Activated B cell treated with CpG ODN at 0.5 μM for 24 hours (primary cell): ENCODE results near the gene TSPAN9. TPM values are rescaled to one million over a fixed set of nuclear protein-coding genes. Genes with fewer than 3 reads are reported as not detected.

ENCODE experiments used
- ATAC-seq: fragments of 200-7000 bp; cut with Tn5 transposase; one replicate; pipeline ENCODE4 v1.10.0; 2021; ENCODE audit warnings: low read depth, mild to moderate bottlenecking, moderate library complexity
- CTCF ChIA-PET: fragments of 350-600 bp; sonication (Branson Sonifier 250); formaldehyde crosslinking; loops from one replicate; lab custom pipeline; 2021; ENCODE audit warnings: antibody characterized with exemption; lab: Charles Lee
- POLR2A ChIA-PET: fragments of 350-600 bp; sonication (Branson Sonifier 250); formaldehyde crosslinking; loops from one replicate; lab custom pipeline; 2021; ENCODE audit warnings: antibody characterized with exemption; lab: Charles Lee
- DNase-seq: peaks from one replicate; pipeline ENCODE4 v3.0.0; 2022
- H3K27ac Mint-ChIP-seq: one replicate; pipeline ENCODE4 v1.8.0; 2020; ENCODE audit warnings: mixed read lengths
- H3K27me3 Mint-ChIP-seq: one replicate; pipeline ENCODE4 v1.8.0; 2021; ENCODE audit warnings: mixed read lengths
- H3K36me3 Mint-ChIP-seq: one replicate; pipeline ENCODE4 v1.8.0; 2021; ENCODE audit warnings: low read depth, mixed read lengths
- H3K4me1 Mint-ChIP-seq: one replicate; pipeline ENCODE4 v1.8.0; 2021; ENCODE audit warnings: mixed read lengths
- H3K4me3 Mint-ChIP-seq: one replicate; pipeline ENCODE4 v1.8.0; 2020; ENCODE audit warnings: mild to moderate bottlenecking, mixed read lengths
- H3K9me3 Mint-ChIP-seq: one replicate; pipeline ENCODE4 v1.8.0; 2020; ENCODE audit warnings: mixed read lengths
- CTCF ChIP-seq: fragments of 200-600 bp; IDR thresholded peaks from one replicate; pipeline ENCODE4 v1.8.0; 2022; ENCODE audit warnings: antibody characterized with exemption, mild to moderate bottlenecking
- intact Hi-C: fragments of 100-400 bp; cut with micrococcal nuclease; formaldehyde crosslinking; loops from one replicate; pipeline ENCODE4 v1.15.1; 2024
- total RNA-seq: library from RNA; stranded (reverse); gene quantifications from 2 replicates; pipeline ENCODE4 v1.2.3, GENCODE V29; 2022

The TSPAN9 gene
- total RNA-seq, 1 donor from 2014 or later = 0.20 TPM

DNA sequence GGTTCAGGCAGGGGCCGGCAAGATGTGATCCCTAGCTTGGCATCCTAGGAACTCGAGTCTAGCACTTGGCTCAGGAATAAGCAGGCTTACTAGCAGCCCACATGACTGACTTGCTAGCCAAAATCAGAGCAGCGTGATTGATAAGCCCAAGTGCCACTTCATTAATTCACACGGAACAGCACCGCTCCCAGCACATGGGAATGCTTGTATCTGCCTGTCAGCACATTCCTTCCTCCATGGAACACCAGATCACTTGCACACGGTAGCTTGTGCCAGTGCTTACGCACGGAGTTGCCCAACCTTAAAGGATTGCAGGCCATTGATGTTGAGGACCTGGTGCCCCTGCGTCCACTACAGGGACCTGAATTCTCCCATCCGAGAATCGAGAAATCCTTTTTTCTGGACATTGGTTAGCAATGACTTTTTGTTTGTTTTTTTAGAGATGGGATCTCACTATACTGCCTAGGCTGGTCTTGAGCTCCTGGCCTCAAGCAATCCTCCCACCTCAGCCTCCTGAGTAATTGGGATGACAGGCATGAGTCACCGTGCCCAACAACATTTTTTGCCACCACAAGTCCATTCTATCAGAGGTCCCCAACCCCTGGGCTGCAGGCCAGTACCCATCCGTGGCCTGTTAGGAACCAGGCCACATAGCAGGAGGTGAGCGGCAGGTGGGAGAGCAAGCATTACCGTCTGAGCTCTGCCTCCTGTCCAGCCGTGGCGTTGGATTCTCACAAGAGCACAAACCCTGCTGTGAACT is 30.6 kb upstream of the TSPAN9 start:
- CTCF ChIA-PET = no interaction called here
- no peak overlapping the region for H3K27ac Mint-ChIP-seq
- no peak for ATAC-seq

GRCh38 chr12:3047961-3048360 is 29.2 kb upstream of the TSPAN9 start:
- ATAC-seq = no peak
- Mint-ChIP-seq H3K27me3 (peaks cover 28% of the 10 kb centered on the region), H3K4me3 (no peak overlapping the region), H3K36me3 (no peaks in the 10 kb centered on the region), H3K9me3 (no peaks in the 10 kb centered on the region), H3K4me1 (peaks cover 23% of the 10 kb centered on the region), H3K27ac (no peak overlapping the region)
- intact Hi-C loops = no loop called here
- ChIA-PET POLR2A (no interaction called here), CTCF (no interaction called here)
- no peak for DNase-seq
- no peak for TF ChIP-seq CTCF

More for the DNA sequence above, 30.6 kb upstream of the TSPAN9 start:
- no peak for DNase-seq
- Mint-ChIP-seq H3K9me3 (no peaks in the 10 kb centered on the region), H3K4me1 (peaks cover 37% of the 10 kb centered on the region), H3K27me3 (peaks cover 30% of the 10 kb centered on the region), H3K4me3 (no peak overlapping the region), H3K36me3 (no peaks in the 10 kb centered on the region)
- no peak for TF ChIP-seq CTCF
- POLR2A ChIA-PET = no interaction called here
- intact Hi-C loops = no loop called here

GRCh38 chr12:3048540-3048939 is 28.6 kb upstream of the TSPAN9 start:
- CTCF ChIA-PET = no interaction called here

DNA sequence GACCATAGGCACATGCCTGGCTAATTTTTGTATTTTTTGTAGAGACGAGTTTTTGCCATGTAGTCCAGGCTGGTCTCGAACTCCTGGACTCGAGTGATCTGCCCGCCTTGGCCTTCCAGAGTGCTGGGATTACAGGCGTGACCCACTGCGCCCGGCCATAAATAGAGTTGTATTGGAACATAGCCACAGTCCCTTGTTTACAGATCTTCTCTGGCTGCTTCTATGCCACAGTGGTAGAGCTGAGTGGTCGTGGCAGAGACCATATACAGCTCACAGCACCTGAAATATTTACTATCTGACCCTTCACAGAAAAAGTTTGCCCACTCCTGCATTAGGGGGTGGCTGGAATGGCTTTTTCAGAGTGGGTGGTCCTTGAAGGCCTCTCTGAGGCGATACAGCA is 28.0 kb upstream of the TSPAN9 start:
- no peak for TF ChIP-seq CTCF
- peaks cover 16% of the 10 kb centered on the region for H3K27me3 Mint-ChIP-seq
- ChIA-PET CTCF (no interaction called here), POLR2A (no interaction called here)
- no peak overlapping the region for H3K4me3 Mint-ChIP-seq
- no peak overlapping the region for H3K27ac Mint-ChIP-seq
- no peak for ATAC-seq
- intact Hi-C loops = no loop called here
- no peak for DNase-seq
- peaks cover 18% of the 10 kb centered on the region for H3K4me1 Mint-ChIP-seq
- H3K9me3 Mint-ChIP-seq = no peaks in the 10 kb centered on the region
- no peaks in the 10 kb centered on the region for H3K36me3 Mint-ChIP-seq

More at GRCh38 chr12:3048540-3048939, 28.6 kb upstream of the TSPAN9 start:
- peaks cover 22% of the 10 kb centered on the region for H3K27me3 Mint-ChIP-seq
- intact Hi-C loops = no loop called here
- H3K36me3 Mint-ChIP-seq = no peaks in the 10 kb centered on the region
- H3K27ac Mint-ChIP-seq = no peak overlapping the region
- TF ChIP-seq CTCF = no peak
- DNase-seq (no peak), ATAC-seq (no peak)
- H3K4me1 Mint-ChIP-seq = peaks cover 18% of the 10 kb centered on the region
- H3K4me3 Mint-ChIP-seq = no peak overlapping the region
- no peaks in the 10 kb centered on the region for H3K9me3 Mint-ChIP-seq
- POLR2A ChIA-PET = no interaction called here

DNA sequence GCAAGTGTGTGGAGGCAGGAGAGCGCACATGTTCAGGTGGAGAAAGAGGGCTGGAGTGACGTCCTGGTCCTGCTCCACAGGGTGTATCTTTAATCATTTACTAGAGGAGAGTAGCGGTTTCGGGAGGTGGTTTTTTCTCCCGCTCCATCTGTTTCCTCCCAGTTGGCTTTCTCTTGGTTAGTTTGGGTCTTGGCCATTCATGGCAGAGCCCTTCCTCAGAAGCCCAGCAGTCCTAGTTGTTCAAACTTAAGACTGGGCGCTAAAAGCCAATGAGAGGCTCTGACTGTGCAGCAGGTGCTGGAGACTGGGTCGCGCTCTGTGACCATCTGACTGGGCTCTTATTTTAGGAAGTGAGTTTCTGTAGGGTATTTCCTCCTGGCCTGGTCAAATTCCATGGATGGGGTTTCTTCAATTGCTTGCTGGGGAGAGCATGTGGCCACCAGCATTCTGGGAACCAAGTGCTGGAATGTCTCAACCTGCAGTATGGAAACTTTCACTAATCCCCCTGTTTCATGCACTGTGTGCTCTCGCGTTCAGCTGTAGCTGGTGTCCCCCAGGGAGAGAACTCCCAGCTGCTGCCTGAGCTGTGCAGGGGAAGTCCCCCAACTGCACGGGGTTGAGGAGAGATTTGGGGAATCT is 27.4 kb upstream of the TSPAN9 start:
- ATAC-seq = peak; percentile 88
- H3K27me3 Mint-ChIP-seq = peaks cover 12% of the 10 kb centered on the region
- no peak for TF ChIP-seq CTCF
- no peak for DNase-seq
- H3K9me3 Mint-ChIP-seq = no peaks in the 10 kb centered on the region
- CTCF ChIA-PET = no interaction called here
- POLR2A ChIA-PET = interaction anchor here (0.5 kb wide), 2 partner anchors 36 to 1081 kb away, joined by 3 to 4 read pairs; no protein-coding TSS in a partner anchor
- intact Hi-C loops = no loop called here
- H3K4me1 Mint-ChIP-seq = peaks cover 18% of the 10 kb centered on the region
- no peaks in the 10 kb centered on the region for H3K36me3 Mint-ChIP-seq
- H3K4me3 Mint-ChIP-seq = peak overlapping the region; percentile 35
- no peak overlapping the region for H3K27ac Mint-ChIP-seq
